DOHH2 (cell line): ENCODE results near the gene NLE1.

ENCODE experiments used
- CTCF ChIP-seq: fragments of 200-600 bp; sonication (generic); IDR thresholded peaks from one replicate; pipeline ENCODE4 v1.5.1; 2014; ENCODE audit warnings: antibody characterized with exemption, mild to moderate bottlenecking, low read depth, low read length; ENCODE audit not compliant: poor library complexity, severe bottlenecking
- EZH2phosphoT487 ChIP-seq: fragments of 200-600 bp; sonication (generic); IDR thresholded peaks from 2 replicates; pipeline ENCODE4 v1.6.1; 2017; ENCODE audit warnings: borderline replicate concordance, mild to moderate bottlenecking, antibody characterized with exemption, low read length, moderate library complexity, mixed read lengths

DNA sequence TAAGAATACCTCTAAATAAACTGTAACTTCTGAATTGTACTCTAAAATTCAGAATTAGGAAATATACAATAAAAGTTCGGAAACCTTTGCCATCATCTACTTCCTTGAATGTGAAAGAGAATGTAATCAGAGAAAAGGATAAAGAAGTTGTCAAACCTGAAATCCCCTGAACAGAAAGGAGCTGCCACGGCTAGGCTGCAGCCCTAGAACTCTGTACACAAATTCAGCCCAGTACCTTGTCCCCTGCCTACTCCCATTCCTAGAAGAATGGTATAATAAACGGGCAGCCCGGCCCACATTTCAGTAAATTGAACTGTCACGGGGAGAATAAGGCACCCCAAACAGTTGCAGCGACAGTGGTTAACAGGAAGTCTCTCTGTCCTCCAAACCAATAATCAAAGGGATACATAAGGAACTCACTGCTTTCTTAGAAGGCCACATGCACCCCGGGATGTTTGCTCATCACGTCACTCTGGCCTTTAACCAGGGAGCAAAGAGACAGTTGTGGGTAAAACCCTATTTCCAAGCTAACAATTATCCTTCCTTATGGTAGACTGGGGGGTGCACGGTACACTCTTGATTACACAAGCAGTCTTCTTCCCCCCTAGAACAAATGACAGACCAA, 54.3 kb downstream of the NLE1 start:
- TF ChIP-seq CTCF (no peak), EZH2phosphoT487 (no peak)
